CD4-positive, alpha-beta T cell (primary cell): ENCODE measurements around the gene PRKACG. TPM values are rescaled to one million over a fixed set of nuclear protein-coding genes. Genes with fewer than 3 reads are reported as not detected.

Experiments
- ATAC-seq: fragments of 200-7000 bp; cut with Tn5 transposase; one replicate; pipeline ENCODE4 v1.10.0; 2022; ENCODE audit warnings: mild to moderate bottlenecking; ENCODE audit not compliant: poor library complexity
- CTCF ChIA-PET: fragments of 350-600 bp; sonication (Branson Sonifier 250); formaldehyde crosslinking; loops from one replicate; lab custom pipeline; 2021; ENCODE audit warnings: antibody characterized with exemption, inconsistent platforms; lab: Charles Lee
- POLR2A ChIA-PET: fragments of 350-600 bp; sonication (Branson Sonifier 250); formaldehyde crosslinking; loops from one replicate; lab custom pipeline; 2021; ENCODE audit warnings: antibody characterized with exemption, inconsistent platforms; lab: Charles Lee
- DNase-seq, 14 experiments: peaks; one replicate each; pipeline ENCODE4 v3.0.0-alpha.2; 2013 to 2020; ENCODE audit warnings: mixed read lengths in 2 of 14
- H3K27ac ChIP-seq, 2 donors: one replicate each; pipeline versions ENCODE4 v1.5.1 to v1.7.0; 2013; ENCODE audit warnings: low read length in 2 of 2, low read depth in 1 of 2, mild to moderate bottlenecking in 1 of 2
- H3K27me3 ChIP-seq, 2 experiments: 1 replicate in 1 of 2; 2 replicates in 1 of 2; pipeline versions ENCODE4 v1.6.1 to v1.7.0; 2013; ENCODE audit warnings: low read length in 2 of 2, control low read depth in 1 of 2, mild to moderate bottlenecking in 1 of 2, moderate library complexity in 1 of 2; ENCODE audit not compliant: insufficient read depth in 2 of 2, control insufficient read depth in 1 of 2
- H3K36me3 ChIP-seq: one replicate; pipeline ENCODE4 v1.6.1; 2013; ENCODE audit warnings: low read length, control low read depth; ENCODE audit not compliant: insufficient read depth
- H3K4me1 ChIP-seq: one replicate; pipeline ENCODE4 v1.6.1; 2013; ENCODE audit warnings: low read length, control low read depth; ENCODE audit not compliant: insufficient read depth
- H3K4me3 ChIP-seq: one replicate; pipeline ENCODE4 v1.5.1; 2013; ENCODE audit warnings: mild to moderate bottlenecking, low read length, moderate library complexity
- H3K9me3 ChIP-seq, 2 experiments: 1 replicate in 1 of 2; 2 replicates in 1 of 2; pipeline versions ENCODE4 v1.6.1 to v1.7.0; 2013; ENCODE audit warnings: low read length in 2 of 2, mild to moderate bottlenecking in 2 of 2, control low read depth in 1 of 2, moderate library complexity in 1 of 2; ENCODE audit not compliant: control insufficient read depth in 1 of 2, insufficient read depth in 1 of 2
- H3K27ac Mint-ChIP-seq: one replicate; pipeline ENCODE4 v1.8.0; 2020; ENCODE audit warnings: mixed read lengths
- H3K27me3 Mint-ChIP-seq: one replicate; pipeline ENCODE4 v1.8.0; 2021; ENCODE audit warnings: mixed read lengths
- H3K36me3 Mint-ChIP-seq: one replicate; pipeline ENCODE4 v1.8.0; 2021; ENCODE audit warnings: low read depth, mixed read lengths
- H3K4me1 Mint-ChIP-seq: one replicate; pipeline ENCODE4 v1.8.0; 2021; ENCODE audit warnings: low read depth, mixed read lengths
- H3K4me3 Mint-ChIP-seq: one replicate; pipeline ENCODE4 v1.8.0; 2020; ENCODE audit warnings: mild to moderate bottlenecking, mixed read lengths
- H3K9me3 Mint-ChIP-seq: one replicate; pipeline ENCODE4 v1.8.0; 2020; ENCODE audit warnings: mixed read lengths
- CTCF ChIP-seq: fragments of 200-600 bp; IDR thresholded peaks from one replicate; pipeline ENCODE4 v1.8.0; 2022; ENCODE audit warnings: antibody characterized with exemption, mild to moderate bottlenecking
- intact Hi-C, 2 experiments: fragments of 100-400 bp; cut with DNase I in 1 of 2; cut with micrococcal nuclease in 1 of 2; formaldehyde crosslinking; loops; one replicate each; pipeline versions ENCODE4 v1.15.1 to v1.9.0; 2023 to 2025; cut with DNase I, micrococcal nuclease
- total RNA-seq, 174 experiments: library from RNA in 2 of 174; stranded (reverse) in 2 of 174; gene quantifications; one replicate each; pipeline ENCODE4 v1.2.3 and lab custom pipeline; 2021 to 2026

Gene PRKACG
- total RNA-seq, 2 experiments from 2014 or later, result not detected

- TF ChIP-seq CTCF, result no peak
These were observed 4.2 kb downstream of the PRKACG start for GRCh38 chr9:69009708-69010107.

GRCh38 chr9:69004836-69005235 is 9.1 kb downstream of the PRKACG start:
- Mint-ChIP-seq H3K4me3 (no peak overlapping the region), H3K9me3 (no peaks in the 10 kb centered on the region), H3K27me3 (peaks cover 5% of the 10 kb centered on the region), H3K4me1 (peaks cover under 1% of the 10 kb centered on the region), H3K27ac (no peak overlapping the region), H3K36me3 (no peaks in the 10 kb centered on the region)
- Histone ChIP-seq H3K4me1 (peaks cover under 1% of the 10 kb centered on the region), H3K27me3 (no peaks in the 10 kb centered on the region), H3K27ac (no peak overlapping the region), H3K36me3 (no peaks in the 10 kb centered on the region), H3K4me3 (no peak overlapping the region), H3K9me3 (no peaks in the 10 kb centered on the region)
- DNase-seq (no peak), ATAC-seq (no peak)
- ChIA-PET POLR2A (no interaction called here), CTCF (no interaction called here)
- intact Hi-C loops, result no loop called here
- TF ChIP-seq CTCF, result no peak

More at GRCh38 chr9:69009708-69010107, 4.2 kb downstream of the PRKACG start:
- intact Hi-C loops, result no loop called here
- ChIA-PET POLR2A (interaction anchor here (1.3 kb wide), 1 partner anchor 10 kb away, joined by 4 read pairs; no protein-coding TSS in a partner anchor), CTCF (interaction anchor here (0.7 kb wide), 1 partner anchor 16 kb away, joined by 3 read pairs; no protein-coding TSS in a partner anchor)
- Mint-ChIP-seq H3K4me3 (no peak overlapping the region), H3K9me3 (no peaks in the 10 kb centered on the region), H3K27ac (no peak overlapping the region), H3K4me1 (peaks cover 8% of the 10 kb centered on the region), H3K27me3 (peaks cover 21% of the 10 kb centered on the region), H3K36me3 (no peaks in the 10 kb centered on the region)
- Histone ChIP-seq H3K36me3 (no peaks in the 10 kb centered on the region), H3K4me1 (peaks cover 10% of the 10 kb centered on the region), H3K27ac (no peak overlapping the region), H3K4me3 (no peak overlapping the region), H3K27me3 (peaks cover 0 to 10% of the 10 kb centered on the region in 2 experiments), H3K9me3 (peaks cover 0 to 7% of the 10 kb centered on the region in 2 experiments)
- ATAC-seq (no peak), DNase-seq (no peak)

GRCh38 chr9:69003051-69003450 is 10.9 kb downstream of the PRKACG start:
- no peak overlapping the region for H3K27ac Mint-ChIP-seq
- no peaks in the 10 kb centered on the region for H3K36me3 Mint-ChIP-seq

More at GRCh38 chr9:69003051-69003450, 10.9 kb downstream of the PRKACG start:
- Histone ChIP-seq H3K4me3 (no peak overlapping the region), H3K27me3 (no peaks in the 10 kb centered on the region), H3K36me3 (no peaks in the 10 kb centered on the region), H3K4me1 (peaks cover 9% of the 10 kb centered on the region), H3K27ac (no peak overlapping the region), H3K9me3 (no peaks in the 10 kb centered on the region)
- no peak overlapping the region for H3K4me3 Mint-ChIP-seq
- no peak for ATAC-seq
- ChIA-PET CTCF (no interaction called here), POLR2A (no interaction called here)
- H3K9me3 Mint-ChIP-seq, result no peaks in the 10 kb centered on the region
- no peak for DNase-seq
- intact Hi-C loops, result no loop called here
- TF ChIP-seq CTCF, result no peak
- peaks cover 17% of the 10 kb centered on the region for H3K4me1 Mint-ChIP-seq
- peaks cover 5% of the 10 kb centered on the region for H3K27me3 Mint-ChIP-seq
